GM12878 (cell line): ENCODE measurements around the gene PLEKHG4B. TPM values are rescaled to one million over a fixed set of nuclear protein-coding genes. Genes with fewer than 3 reads are reported as not detected.

ENCODE experiments used
- ATAC-seq: fragments of 200-7000 bp; cut with Tn5 transposase; 3 replicates; pipeline ENCODE4 v1.9.1; 2020; ENCODE audit warnings: mild to moderate bottlenecking, moderate library complexity
- BruUV-seq: library from RNA; stranded (reverse); fragments of 400-500 nt; replicated peaks from 2 replicates; lab custom pipeline; 2021; lab: Mats Ljungman, UMichigan
- CTCF ChIA-PET: fragments of 300-600 bp; sonication (Branson Sonifier 250); formaldehyde crosslinking; extraction: SDS; loops from one replicate; lab custom pipeline; 2021; ENCODE audit warnings: inconsistent platforms; lab: Yijun Ruan, JAX
- POLR2A ChIA-PET: fragments of 350-600 bp; formaldehyde crosslinking; extraction: SDS; loops from one replicate; lab custom pipeline; 2021; ENCODE audit warnings: inconsistent platforms; lab: Charles Lee
- RAD21 ChIA-PET: fragments of 300-600 bp; sonication (Branson Sonifier 250); formaldehyde crosslinking; loops from one replicate; lab custom pipeline; 2023; ENCODE audit warnings: antibody characterized with exemption; ENCODE audit not compliant: unreplicated experiment; lab: Charles Lee
- SMC1A ChIA-PET: fragments of 300-600 bp; sonication (Branson Sonifier 250); formaldehyde crosslinking; loops from one replicate; lab custom pipeline; 2023; ENCODE audit not compliant: unreplicated experiment, uncharacterized antibody; lab: Charles Lee
- DNase-seq: peaks from one replicate; pipeline ENCODE4 v3.0.0-alpha.2; 2011; ENCODE audit warnings: low read depth, low spot score
- FAIRE-seq: peaks from 3 replicates; lab custom pipeline; 2011; peaks lifted over from hg19 to GRCh38; lab: Jason Lieb, UNC
- H2AFZ ChIP-seq: 2 replicates; pipeline ENCODE4 v1.6.0; 2011; ENCODE audit warnings: low read depth, low read length, control low read depth; ENCODE audit not compliant: control insufficient read depth
- H3K27ac ChIP-seq: 2 replicates; pipeline ENCODE4 v1.5.1; 2011; ENCODE audit warnings: control low read depth; ENCODE audit not compliant: control insufficient read depth, insufficient read depth
- H3K27me3 ChIP-seq, 2 experiments: replicated peaks in 1 of 2; 2 replicates each; pipeline versions ENCODE4 v1.6.0 to v1.6.1; 2011; ENCODE audit warnings: low read length in 1 of 2; ENCODE audit not compliant: control insufficient read depth in 2 of 2, insufficient read depth in 2 of 2
- H3K36me3 ChIP-seq, 2 experiments: 2 replicates each; pipeline ENCODE4 v1.5.1; 2011; ENCODE audit warnings: low read length in 1 of 2; ENCODE audit not compliant: control insufficient read depth in 2 of 2, insufficient read depth in 2 of 2
- H3K4me1 ChIP-seq: 2 replicates; pipeline ENCODE4 v1.6.1; 2011; ENCODE audit warnings: mild to moderate bottlenecking, low read length, moderate library complexity, mixed read lengths; ENCODE audit not compliant: control insufficient read depth, insufficient read depth
- H3K4me2 ChIP-seq: 2 replicates; pipeline ENCODE4 v1.6.0; 2011; ENCODE audit warnings: control low read depth; ENCODE audit not compliant: control insufficient read depth, insufficient read depth
- H3K4me3 ChIP-seq: fragments of 200-600 bp; sonication (generic); 2 replicates; pipeline ENCODE4 v1.5.1; 2016
- H3K79me2 ChIP-seq: 2 replicates; pipeline ENCODE4 v1.6.0; 2011; ENCODE audit warnings: low read length; ENCODE audit not compliant: control insufficient read depth, insufficient read depth
- H3K9ac ChIP-seq: 2 replicates; pipeline ENCODE4 v1.8.0; 2011; ENCODE audit warnings: low read length, control low read depth, mixed read lengths; ENCODE audit not compliant: control insufficient read depth, insufficient read depth
- H3K9me3 ChIP-seq: replicated peaks from 3 replicates; pipeline ENCODE4 v1.5.1; 2011; ENCODE audit warnings: mild to moderate bottlenecking, low read length; ENCODE audit not compliant: control insufficient read depth, insufficient read depth
- H4K20me1 ChIP-seq: 2 replicates; pipeline ENCODE4 v1.6.0; 2011; ENCODE audit not compliant: control insufficient read depth, insufficient read depth
- CHD4 ChIP-seq: fragments of 200-600 bp; sonication (generic); IDR thresholded peaks from 2 replicates; pipeline ENCODE4 v1.6.1; 2016; ENCODE audit warnings: mild to moderate bottlenecking
- CTCF ChIP-seq, 3 experiments: IDR thresholded peaks in 2 of 3; conservative IDR thresholded peaks in 1 of 3; 2 replicates each; pipeline ENCODE4 v1.5.1; 2011; ENCODE audit warnings: low read depth in 3 of 3, low read length in 3 of 3, mild to moderate bottlenecking in 3 of 3, control low read depth in 2 of 3, moderate library complexity in 2 of 3, inconsistent platforms in 1 of 3, mixed read lengths in 1 of 3; ENCODE audit not compliant: control insufficient read depth in 2 of 3, insufficient read depth in 1 of 3; ENCODE audit errors: extremely low read depth in 1 of 3
- EED ChIP-seq: sonication (generic); IDR thresholded peaks from 2 replicates; pipeline ENCODE4 v1.6.1; 2016; ENCODE audit warnings: antibody characterized with exemption, low read depth
- EZH2 ChIP-seq: IDR thresholded peaks from 2 replicates; pipeline ENCODE4 v1.6.1; 2012; ENCODE audit warnings: low read depth, mild to moderate bottlenecking, control low read depth, inconsistent platforms, low read length, borderline replicate concordance; ENCODE audit not compliant: control insufficient read depth
- PML ChIP-seq: IDR thresholded peaks from 2 replicates; pipeline ENCODE4 v1.6.1; 2012; ENCODE audit warnings: low read length, inconsistent platforms
- POLR2AphosphoS5 ChIP-seq: IDR thresholded peaks from 2 replicates; pipeline ENCODE4 v1.6.1; 2011; ENCODE audit warnings: mild to moderate bottlenecking, low read length, inconsistent platforms
- SIX5 ChIP-seq: IDR thresholded peaks from 2 replicates; pipeline ENCODE4 v1.6.1; 2011; ENCODE audit warnings: mild to moderate bottlenecking, low read depth, low read length, moderate library complexity; ENCODE audit not compliant: severe bottlenecking
- SPI1 ChIP-seq: IDR thresholded peaks from 2 replicates; pipeline ENCODE4 v1.6.1; 2011; ENCODE audit warnings: low read depth, mild to moderate bottlenecking, low read length, moderate library complexity, borderline replicate concordance; ENCODE audit not compliant: insufficient read depth
- TBL1XR1 ChIP-seq: IDR thresholded peaks from 2 replicates; pipeline ENCODE4 v1.6.1; 2012; ENCODE audit warnings: low read depth, low read length, improper control_type of control experiment
- TCF12 ChIP-seq: IDR thresholded peaks from 2 replicates; pipeline ENCODE4 v1.6.1; 2011; ENCODE audit warnings: low read depth, mild to moderate bottlenecking, low read length
- ZNF217 ChIP-seq: fragments of 450-650 bp; IDR thresholded peaks from 2 replicates; pipeline ENCODE4 v1.6.1; 2017; ENCODE audit warnings: antibody characterized with exemption, mild to moderate bottlenecking
- ZNF622 ChIP-seq: fragments of 450-650 bp; IDR thresholded peaks from 2 replicates; pipeline ENCODE4 v1.6.1; 2017; ENCODE audit warnings: mild to moderate bottlenecking, inconsistent platforms
- WGBS: methylation state at CpG from one replicate; pipeline ENCODE4 v1.1.6; 2016; ENCODE audit warnings: low lambda C conversion rate; ENCODE audit not compliant: insufficient replicate concordance, insufficient coverage; ENCODE audit errors: missing lambda C conversion rate; 5-methylcytosine and 5-hydroxymethylcytosine counted together
- in situ Hi-C: fragments of 300-500 bp; cut with MboI; formaldehyde crosslinking; loops from 9 replicates; pipeline ENCODE4 v1.14.3; 2018; ENCODE audit warnings: mixed read lengths
- intact Hi-C: fragments of 100-400 bp; cut with micrococcal nuclease; formaldehyde crosslinking; loops from one replicate; pipeline ENCODE4 v1.14.2; 2022; ENCODE audit not compliant: unreplicated experiment
- polyA plus RNA-seq, 11 experiments: library from polyadenylated mRNA; depleted of rRNA in 4 of 11; unstranded in 6 of 11; stranded (reverse) in 5 of 11; fragments of >200 nt; fragmentation: Nextera tagmentation in 4 of 11; fragmentation: Illumina TruSeq in 1 of 11; extraction: Ambion mirVana in 4 of 11; extraction: Trizol in 1 of 11; gene quantifications; 1 replicate in 1 of 11; 2 replicates in 10 of 11; pipeline versions ENCODE4 v1.2.1 to v1.2.3, GENCODE V29; 2011 to 2016; ENCODE audit warnings: inconsistent platforms in 2 of 11, missing spikeins in 2 of 11, low read depth in 1 of 11
- total RNA-seq, 4 experiments: library from RNA; depleted of rRNA in 3 of 4; stranded (reverse); fragments of >200 nt in 3 of 4; fragmentation: Illumina TruSeq in 1 of 4; extraction: Trizol in 1 of 4; gene quantifications; 2 replicates each; pipeline versions ENCODE4 v1.2.1 to v1.2.3, GENCODE V29; 2013 to 2021
- TF ChIP-seq, protein P1 (sequence below): fragments of 150-350 bp; IDR thresholded peaks from 2 replicates; pipeline ENCODE4 v1.6.1; 2016; ENCODE audit warnings: low read depth, low read length
- TF ChIP-seq, protein P2 (sequence below): fragments of 450-650 bp; IDR thresholded peaks from 2 replicates; pipeline ENCODE4 v1.6.1; 2018; ENCODE audit warnings: mild to moderate bottlenecking, low read depth, moderate library complexity; ENCODE audit not compliant: partially characterized antibody

Gene PLEKHG4B
- total and polyA plus RNA-seq, 10 of the 15 experiments (the other 5 are each of a cell fraction or from before 2014, with no cell fraction given): under 0.01 to 0.05 (median 0.01) TPM; not detected in 6

- WGBS: 56% methylated on average over 22 of the region's 22 CpGs
- no peak for FAIRE-seq
- Histone ChIP-seq H3K4me1 (no peaks in the 10 kb centered on the region), H3K4me2 (no peak overlapping the region), H3K27ac (no peak overlapping the region), H3K79me2 (no peaks in the 10 kb centered on the region), H3K27me3 (no peaks in the 10 kb centered on the region), H3K4me3 (no peak overlapping the region), H3K9me3 (no peaks in the 10 kb centered on the region), H2AFZ (no peak overlapping the region), H3K9ac (no peak overlapping the region), H4K20me1 (no peaks in the 10 kb centered on the region), H3K36me3 (no peaks in the 10 kb centered on the region)
- intact Hi-C loops (no loop called here), in situ Hi-C loops (no loop called here)
- ChIA-PET POLR2A (no interaction called here), SMC1A (no interaction called here), CTCF (no interaction called here), RAD21 (no interaction called here)
- no peak for ATAC-seq
- BruUV-seq: no TSS peak
- TF ChIP-seq, protein P1, sequence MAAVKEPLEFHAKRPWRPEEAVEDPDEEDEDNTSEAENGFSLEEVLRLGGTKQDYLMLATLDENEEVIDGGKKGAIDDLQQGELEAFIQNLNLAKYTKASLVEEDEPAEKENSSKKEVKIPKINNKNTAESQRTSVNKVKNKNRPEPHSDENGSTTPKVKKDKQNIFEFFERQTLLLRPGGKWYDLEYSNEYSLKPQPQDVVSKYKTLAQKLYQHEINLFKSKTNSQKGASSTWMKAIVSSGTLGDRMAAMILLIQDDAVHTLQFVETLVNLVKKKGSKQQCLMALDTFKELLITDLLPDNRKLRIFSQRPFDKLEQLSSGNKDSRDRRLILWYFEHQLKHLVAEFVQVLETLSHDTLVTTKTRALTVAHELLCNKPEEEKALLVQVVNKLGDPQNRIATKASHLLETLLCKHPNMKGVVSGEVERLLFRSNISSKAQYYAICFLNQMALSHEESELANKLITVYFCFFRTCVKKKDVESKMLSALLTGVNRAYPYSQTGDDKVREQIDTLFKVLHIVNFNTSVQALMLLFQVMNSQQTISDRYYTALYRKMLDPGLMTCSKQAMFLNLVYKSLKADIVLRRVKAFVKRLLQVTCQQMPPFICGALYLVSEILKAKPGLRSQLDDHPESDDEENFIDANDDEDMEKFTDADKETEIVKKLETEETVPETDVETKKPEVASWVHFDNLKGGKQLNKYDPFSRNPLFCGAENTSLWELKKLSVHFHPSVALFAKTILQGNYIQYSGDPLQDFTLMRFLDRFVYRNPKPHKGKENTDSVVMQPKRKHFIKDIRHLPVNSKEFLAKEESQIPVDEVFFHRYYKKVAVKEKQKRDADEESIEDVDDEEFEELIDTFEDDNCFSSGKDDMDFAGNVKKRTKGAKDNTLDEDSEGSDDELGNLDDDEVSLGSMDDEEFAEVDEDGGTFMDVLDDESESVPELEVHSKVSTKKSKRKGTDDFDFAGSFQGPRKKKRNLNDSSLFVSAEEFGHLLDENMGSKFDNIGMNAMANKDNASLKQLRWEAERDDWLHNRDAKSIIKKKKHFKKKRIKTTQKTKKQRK: no peak
- TF ChIP-seq CHD4 (no peak), CTCF (IDR thresholded peaks at IDR 0.05 in 2 of 3, conservative IDR thresholded peaks at IDR 0.05 in 1 of 3; ENCODE audit: control insufficient read depth in 2 of 3, extremely low read depth in 1 of 3, insufficient read depth in 1 of 3, low read depth in 3 of 3, low read length in 3 of 3) (no peak), ZNF217 (no peak), EZH2 (no peak), TCF12 (no peak), EED (no peak), POLR2AphosphoS5 (no peak), SPI1 (no peak), SIX5 (no peak), ZNF622 (no peak), TBL1XR1 (no peak), PML (no peak)
- TF ChIP-seq, protein P2, sequence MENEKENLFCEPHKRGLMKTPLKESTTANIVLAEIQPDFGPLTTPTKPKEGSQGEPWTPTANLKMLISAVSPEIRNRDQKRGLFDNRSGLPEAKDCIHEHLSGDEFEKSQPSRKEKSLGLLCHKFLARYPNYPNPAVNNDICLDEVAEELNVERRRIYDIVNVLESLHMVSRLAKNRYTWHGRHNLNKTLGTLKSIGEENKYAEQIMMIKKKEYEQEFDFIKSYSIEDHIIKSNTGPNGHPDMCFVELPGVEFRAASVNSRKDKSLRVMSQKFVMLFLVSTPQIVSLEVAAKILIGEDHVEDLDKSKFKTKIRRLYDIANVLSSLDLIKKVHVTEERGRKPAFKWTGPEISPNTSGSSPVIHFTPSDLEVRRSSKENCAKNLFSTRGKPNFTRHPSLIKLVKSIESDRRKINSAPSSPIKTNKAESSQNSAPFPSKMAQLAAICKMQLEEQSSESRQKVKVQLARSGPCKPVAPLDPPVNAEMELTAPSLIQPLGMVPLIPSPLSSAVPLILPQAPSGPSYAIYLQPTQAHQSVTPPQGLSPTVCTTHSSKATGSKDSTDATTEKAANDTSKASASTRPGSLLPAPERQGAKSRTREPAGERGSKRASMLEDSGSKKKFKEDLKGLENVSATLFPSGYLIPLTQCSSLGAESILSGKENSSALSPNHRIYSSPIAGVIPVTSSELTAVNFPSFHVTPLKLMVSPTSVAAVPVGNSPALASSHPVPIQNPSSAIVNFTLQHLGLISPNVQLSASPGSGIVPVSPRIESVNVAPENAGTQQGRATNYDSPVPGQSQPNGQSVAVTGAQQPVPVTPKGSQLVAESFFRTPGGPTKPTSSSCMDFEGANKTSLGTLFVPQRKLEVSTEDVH: no peak
- DNase-seq: no peak
Measured at GRCh38 chr5:85334-85995, 6.5 kb upstream of the PLEKHG4B start.
